Cardiac muscle cell (in vitro differentiated cells and primary cell): ENCODE results near the gene EML5. TPM values are rescaled to one million over a fixed set of nuclear protein-coding genes. Genes with fewer than 3 reads are reported as not detected.
A peak's percentile ranks its signal among the peaks of the same experiment; 100 is the strongest.

ENCODE experiments used
- DNase-seq, 2 donors: peaks; one replicate each; pipeline versions ENCODE4 v3.0.0 to v3.0.0-alpha.2; 2010 to 2017; ENCODE audit warnings: low read depth in 1 of 2, low spot score in 1 of 2
- H3K27ac ChIP-seq: fragments of 200-600 bp; sonication (generic); 2 replicates; pipeline ENCODE4 v1.5.1; 2016
- H3K27me3 ChIP-seq: fragments of 200-600 bp; sonication (generic); 2 replicates; pipeline ENCODE4 v1.6.0; 2016; ENCODE audit warnings: control low read depth
- H3K36me3 ChIP-seq: fragments of 200-600 bp; sonication (generic); 2 replicates; pipeline ENCODE4 v1.5.1; 2016; ENCODE audit warnings: control low read depth
- H3K4me1 ChIP-seq: fragments of 200-600 bp; sonication (generic); 2 replicates; pipeline ENCODE4 v1.8.1; 2017; ENCODE audit warnings: low read depth, mild to moderate bottlenecking, mixed run types
- H3K4me3 ChIP-seq: fragments of 200-600 bp; sonication (generic); 2 replicates; pipeline ENCODE4 v1.5.1; 2016; ENCODE audit warnings: mild to moderate bottlenecking
- H3K9me3 ChIP-seq: fragments of 200-600 bp; sonication (generic); 2 replicates; pipeline ENCODE4 v1.5.1; 2017; ENCODE audit warnings: low read depth, mild to moderate bottlenecking, control low read depth
- CTCF ChIP-seq: IDR thresholded peaks from 2 replicates; pipeline ENCODE4 v1.5.1; 2012; ENCODE audit warnings: low read depth, mild to moderate bottlenecking, low read length
- polyA plus RNA-seq: library from polyadenylated mRNA; unstranded; fragments of >200 nt; fragmentation: Nextera tagmentation; extraction: Ambion mirVana; gene quantifications from 2 replicates; pipeline ENCODE4 v1.2.1, GENCODE V29; 2016
- total RNA-seq: library from RNA; depleted of rRNA; stranded (reverse); fragments of >200 nt; gene quantifications from 2 replicates; pipeline ENCODE4 v1.2.3, GENCODE V29; 2016

EML5 gene
- total and polyA plus RNA-seq, 2 experiments from 2014 or later: 0.33 to 0.92 TPM

- H3K9me3 ChIP-seq: no peaks in the 10 kb centered on the region
- DNase-seq: no peak
- no peaks in the 10 kb centered on the region for H3K36me3 ChIP-seq
- H3K4me1 ChIP-seq: no peaks in the 10 kb centered on the region
- no peaks in the 10 kb centered on the region for H3K27me3 ChIP-seq
- no peak overlapping the region for H3K4me3 ChIP-seq
- no peak overlapping the region for H3K27ac ChIP-seq
- no peak for TF ChIP-seq CTCF
Measured at GRCh38 chr14:88688386-88688785, 104.4 kb downstream of the EML5 start.

- H3K4me3 ChIP-seq: no peak overlapping the region
- DNase-seq: no peak
- no peaks in the 10 kb centered on the region for H3K36me3 ChIP-seq
- H3K27ac ChIP-seq: no peak overlapping the region
- TF ChIP-seq CTCF: no peak
- no peaks in the 10 kb centered on the region for H3K27me3 ChIP-seq
- peaks cover 8% of the 10 kb centered on the region for H3K4me1 ChIP-seq
- H3K9me3 ChIP-seq: no peaks in the 10 kb centered on the region
Measured at GRCh38 chr14:88683119-88683518, 109.6 kb downstream of the EML5 start.

- Histone ChIP-seq H3K4me3 (no peak overlapping the region), H3K9me3 (no peaks in the 10 kb centered on the region), H3K4me1 (peaks cover 8% of the 10 kb centered on the region), H3K36me3 (no peaks in the 10 kb centered on the region), H3K27ac (no peak overlapping the region), H3K27me3 (no peaks in the 10 kb centered on the region)
- no peak for TF ChIP-seq CTCF
- peak in 1 of 2 donors; percentile 19 for DNase-seq
Measured at GRCh38 chr14:88682495-88683114, 110.1 kb downstream of the EML5 start.

GRCh38 chr14:88681755-88682494 lies 110.8 kb downstream of the EML5 start:
- TF ChIP-seq CTCF: no peak
- no peak for DNase-seq
- H3K4me3 ChIP-seq: no peak overlapping the region
- H3K36me3 ChIP-seq: no peaks in the 10 kb centered on the region
- H3K27ac ChIP-seq: no peak overlapping the region
- H3K27me3 ChIP-seq: no peaks in the 10 kb centered on the region
- peaks cover 8% of the 10 kb centered on the region for H3K4me1 ChIP-seq
- H3K9me3 ChIP-seq: no peaks in the 10 kb centered on the region

GRCh38 chr14:88669346-88669745 lies 123.4 kb downstream of the EML5 start:
- Histone ChIP-seq H3K36me3 (no peaks in the 10 kb centered on the region), H3K4me1 (no peaks in the 10 kb centered on the region), H3K27me3 (peaks cover 4% of the 10 kb centered on the region), H3K4me3 (no peak overlapping the region), H3K27ac (no peak overlapping the region), H3K9me3 (no peaks in the 10 kb centered on the region)
- no peak for TF ChIP-seq CTCF
- no peak for DNase-seq
